Endothelial cell of umbilical vein (primary cell): ENCODE results near the gene SLC25A3. TPM values are rescaled to one million over a fixed set of nuclear protein-coding genes. Genes with fewer than 3 reads are reported as not detected.

Experiments
- BruUV-seq: library from RNA; stranded (reverse); fragments of 400-500 nt; replicated peaks from 2 replicates; lab custom pipeline; 2021; lab: Mats Ljungman, UMichigan
- CTCF ChIA-PET: fragments of 300-600, 350-600 bp; sonication (Branson Sonifier 250); formaldehyde crosslinking; loops from one replicate; lab custom pipeline; 2021; ENCODE audit warnings: antibody characterized with exemption, inconsistent platforms; lab: Charles Lee
- POLR2A ChIA-PET: fragments of 300-600, 350-600 bp; sonication (Branson Sonifier 250); formaldehyde crosslinking; loops from one replicate; lab custom pipeline; 2021; ENCODE audit warnings: antibody characterized with exemption, inconsistent platforms; lab: Charles Lee
- DNase-seq: peaks from one replicate; pipeline ENCODE4 v3.0.0-alpha.2; 2011; ENCODE audit warnings: low read depth, low spot score
- FAIRE-seq: peaks from 2 replicates; lab custom pipeline; 2011; peaks lifted over from hg19 to GRCh38; lab: Jason Lieb, UNC
- H2AFZ ChIP-seq: 2 replicates; pipeline ENCODE4 v1.6.0; 2012; ENCODE audit warnings: low read depth, low read length, control low read depth, inconsistent platforms
- H3K27ac ChIP-seq: 2 replicates; pipeline ENCODE4 v1.5.1; 2011; ENCODE audit warnings: low read depth, mild to moderate bottlenecking, control low read depth, low read length, moderate library complexity; ENCODE audit not compliant: insufficient read depth
- H3K27me3 ChIP-seq, 2 experiments: 2 replicates each; pipeline versions ENCODE4 v1.6.0 to v1.6.1; 2011; ENCODE audit warnings: low read length in 2 of 2, mixed read lengths in 1 of 2; ENCODE audit not compliant: control insufficient read depth in 2 of 2, insufficient read depth in 2 of 2
- H3K36me3 ChIP-seq, 2 experiments: 2 replicates in 1 of 2; 3 replicates in 1 of 2; pipeline ENCODE4 v1.5.1; 2011; ENCODE audit warnings: low read length in 2 of 2, mild to moderate bottlenecking in 1 of 2, moderate library complexity in 1 of 2; ENCODE audit not compliant: control insufficient read depth in 2 of 2, insufficient read depth in 2 of 2; ENCODE audit errors: extremely low read depth in 1 of 2
- H3K4me1 ChIP-seq: 3 replicates; pipeline ENCODE4 v1.5.1; 2011; ENCODE audit warnings: mild to moderate bottlenecking, low read length; ENCODE audit not compliant: control insufficient read depth, insufficient read depth; ENCODE audit errors: extremely low read depth
- H3K4me2 ChIP-seq: 2 replicates; pipeline ENCODE4 v1.6.1; 2011; ENCODE audit warnings: low read length, control low read depth, mixed read lengths; ENCODE audit not compliant: insufficient read depth
- H3K4me3 ChIP-seq, 3 experiments: fragments of 200-600 bp in 1 of 3; sonication (generic), shearing (Covaris generic) in 1 of 3; replicated peaks in 1 of 3; 2 replicates each; pipeline ENCODE4 v1.5.1; 2011 to 2016; ENCODE audit warnings: control low read depth in 3 of 3, low read length in 3 of 3, mild to moderate bottlenecking in 2 of 3, inconsistent platforms in 1 of 3, low read depth in 1 of 3, moderate library complexity in 1 of 3; ENCODE audit not compliant: insufficient read depth in 1 of 3
- H3K79me2 ChIP-seq: 2 replicates; pipeline ENCODE4 v1.6.0; 2012; ENCODE audit warnings: low read length, inconsistent platforms; ENCODE audit not compliant: control insufficient read depth, insufficient read depth
- H3K9ac ChIP-seq: replicated peaks from 2 replicates; pipeline ENCODE3; 2011; ENCODE audit warnings: low read length, control low read depth; ENCODE audit not compliant: insufficient read depth; ENCODE audit errors: extremely low read depth
- H3K9me1 ChIP-seq: replicated peaks from 3 replicates; pipeline ENCODE4 v1.6.0; 2011; ENCODE audit warnings: mild to moderate bottlenecking, low read length; ENCODE audit not compliant: control insufficient read depth, insufficient read depth; ENCODE audit errors: extremely low read depth
- H3K9me3 ChIP-seq: replicated peaks from 2 replicates; pipeline ENCODE4 v1.5.1; 2012; ENCODE audit warnings: low read length, inconsistent platforms; ENCODE audit not compliant: control insufficient read depth, insufficient read depth
- H4K20me1 ChIP-seq: replicated peaks from 2 replicates; pipeline ENCODE3; 2011; ENCODE audit warnings: mild to moderate bottlenecking, low read length; ENCODE audit not compliant: control insufficient read depth, insufficient read depth; ENCODE audit errors: extremely low read depth
- CTCF ChIP-seq, 2 donors: IDR thresholded peaks; 1 replicate in 1 of 2; 2 replicates in 1 of 2; pipeline ENCODE4 v1.5.1; 2011; ENCODE audit warnings: low read length in 2 of 2, mild to moderate bottlenecking in 2 of 2, moderate library complexity in 2 of 2, control low read depth in 1 of 2, inconsistent platforms in 1 of 2, low read depth in 1 of 2; ENCODE audit not compliant: insufficient read depth in 1 of 2; ENCODE audit errors: extremely low read depth in 1 of 2
- EZH2 ChIP-seq: IDR thresholded peaks from 2 replicates; pipeline ENCODE4 v1.6.1; 2012; ENCODE audit warnings: borderline replicate concordance, low read depth, mild to moderate bottlenecking, moderate library complexity, low read length, inconsistent platforms; ENCODE audit not compliant: severe bottlenecking
- FOS ChIP-seq: IDR thresholded peaks from 2 replicates; pipeline ENCODE4 v1.6.1; 2011; ENCODE audit warnings: mild to moderate bottlenecking, low read length, moderate library complexity, borderline replicate concordance; ENCODE audit not compliant: insufficient read depth
- GATA2 ChIP-seq: IDR thresholded peaks from 2 replicates; pipeline ENCODE4 v1.7.0; 2011; ENCODE audit warnings: low read depth, mild to moderate bottlenecking, moderate library complexity, mixed read lengths, low read length; ENCODE audit not compliant: insufficient read length, insufficient read depth
- JUN ChIP-seq: IDR thresholded peaks from 2 replicates; pipeline ENCODE4 v1.6.1; 2011; ENCODE audit warnings: borderline replicate concordance, low read depth; ENCODE audit not compliant: insufficient read length, insufficient read depth
- MAX ChIP-seq: IDR thresholded peaks from 2 replicates; pipeline ENCODE4 v1.6.1; 2011; ENCODE audit not compliant: insufficient read depth, insufficient read length
- MYC ChIP-seq: IDR thresholded peaks from one replicate; pipeline ENCODE4 v1.6.1; 2011; ENCODE audit warnings: mild to moderate bottlenecking, low read depth, low read length
- POLR2A ChIP-seq: IDR thresholded peaks from 2 replicates; pipeline ENCODE4 v1.6.1; 2012; ENCODE audit warnings: low read depth, mild to moderate bottlenecking, control low read depth, low read length
- POLR2AphosphoS5 ChIP-seq: IDR thresholded peaks from 2 replicates; pipeline ENCODE4 v1.6.1; 2012; ENCODE audit warnings: low read depth, mild to moderate bottlenecking, control low read depth, low read length, moderate library complexity; ENCODE audit not compliant: insufficient read depth
- dilution Hi-C: fragments of 300-500 bp; cut with MboI; formaldehyde crosslinking; loops from one replicate; pipeline ENCODE4 v1.15.0; 2019; ENCODE audit warnings: low sequenced_read_pairs; ENCODE audit not compliant: extremely low pct_ligation_motif_present
- intact Hi-C: fragments of 100-400 bp; cut with micrococcal nuclease; formaldehyde crosslinking; loops from one replicate; pipeline ENCODE4 v1.10.0; 2022
- polyA plus RNA-seq, 4 experiments: library from polyadenylated mRNA; depleted of rRNA in 3 of 4; stranded (reverse) in 3 of 4; unstranded in 1 of 4; fragments of >200 nt; gene quantifications; 2 replicates each; pipeline versions ENCODE4 v1.2.1 to v1.2.3, GENCODE V29; 2011 to 2012; ENCODE audit warnings: missing spikeins in 1 of 4
- total RNA-seq: library from RNA; stranded (reverse); gene quantifications from 2 replicates; pipeline ENCODE4 v1.2.3, GENCODE V29; 2021

Gene SLC25A3
- total and polyA plus RNA-seq, 2 donors (not counting 3 experiments of a cell fraction or from before 2014, with no cell fraction given): 797 to 1,103 TPM

- H3K27ac ChIP-seq: no peak overlapping the region
- no peaks in the 10 kb centered on the region for H3K4me1 ChIP-seq
- no peak overlapping the region for H3K4me2 ChIP-seq
- DNase-seq: no peak
- no peak overlapping the region for H3K4me3 ChIP-seq
- no peak for TF ChIP-seq GATA2
- no peak for TF ChIP-seq JUN
- no peak for TF ChIP-seq FOS
- TF ChIP-seq MAX: no peak
- no peak for TF ChIP-seq POLR2A
- TF ChIP-seq POLR2AphosphoS5: no peak
- TF ChIP-seq EZH2: no peak
- no peak for TF ChIP-seq CTCF (IDR thresholded peaks at IDR 0.05; ENCODE audit: extremely low read depth in 1 of 2, insufficient read depth in 1 of 2, low read depth in 1 of 2, low read length in 2 of 2)
- TF ChIP-seq MYC: no peak
- H4K20me1 ChIP-seq: no peaks in the 10 kb centered on the region
- H3K9me3 ChIP-seq: no peaks in the 10 kb centered on the region
- intact Hi-C loops (no loop called here), dilution Hi-C loops (no loop called here)
- H2AFZ ChIP-seq: no peak overlapping the region
- H3K27me3 ChIP-seq: no peaks in the 10 kb centered on the region
- H3K9me1 ChIP-seq: no peaks in the 10 kb centered on the region
- ChIA-PET POLR2A (no interaction called here), CTCF (interaction anchor here (0.7 to 1.3 kb wide), 3 partner anchors 12 to 80 kb away, joined by 3 to 4 read pairs (median 3); no protein-coding TSS in a partner anchor)
- H3K36me3 ChIP-seq: peaks cover 2 to 22% of the 10 kb centered on the region in 2 experiments
- peaks cover 34% of the 10 kb centered on the region for H3K79me2 ChIP-seq
- no peak for FAIRE-seq
- no TSS peak for BruUV-seq
- no peak overlapping the region for H3K9ac ChIP-seq
These were observed 48.7 kb upstream of the SLC25A3 start for GRCh38 chr12:98544751-98545150.
